Thymus (tissue), 11 donors: Measurements from ENCODE around the gene GIMD1. TPM values are rescaled to one million over a fixed set of nuclear protein-coding genes. Genes with fewer than 3 reads are reported as not detected.

Source experiments
- DNase-seq, 9 donors: peaks; one replicate each; pipeline ENCODE4 v3.0.0-alpha.2; 2013; ENCODE audit warnings: low spot score in 9 of 9, low read depth in 6 of 9, missing footprints in 1 of 9
- H3K27ac ChIP-seq, 2 donors: one replicate each; pipeline ENCODE4 v1.5.1; 2013; ENCODE audit warnings: control low read depth in 1 of 2, low read depth in 1 of 2, low read length in 1 of 2, mild to moderate bottlenecking in 1 of 2, moderate library complexity in 1 of 2
- H3K27me3 ChIP-seq, 2 donors: one replicate each; pipeline ENCODE4 v1.5.1; 2013; ENCODE audit warnings: low read length in 1 of 2; ENCODE audit not compliant: control insufficient read depth in 2 of 2, insufficient read depth in 1 of 2
- H3K36me3 ChIP-seq, 2 donors: one replicate each; pipeline ENCODE4 v1.5.1; 2013; ENCODE audit warnings: low read length in 1 of 2, mild to moderate bottlenecking in 1 of 2, moderate library complexity in 1 of 2; ENCODE audit not compliant: control insufficient read depth in 2 of 2, insufficient read depth in 2 of 2
- H3K4me1 ChIP-seq, 2 donors: one replicate each; pipeline ENCODE4 v1.5.1; 2013; ENCODE audit warnings: low read length in 2 of 2; ENCODE audit not compliant: control insufficient read depth in 2 of 2, insufficient read depth in 2 of 2
- H3K4me3 ChIP-seq, 2 donors: one replicate each; pipeline ENCODE4 v1.5.1; 2013; ENCODE audit warnings: low read length in 2 of 2, control low read depth in 1 of 2, mild to moderate bottlenecking in 1 of 2
- H3K9me3 ChIP-seq, 2 donors: one replicate each; pipeline ENCODE4 v1.5.1; 2013; ENCODE audit warnings: low read length in 1 of 2, mild to moderate bottlenecking in 1 of 2; ENCODE audit not compliant: control insufficient read depth in 2 of 2, insufficient read depth in 1 of 2
- WGBS: extraction: QIAGEN DNeasy Blood & Tissue Kit; methylation state at CpG from one replicate; pipeline ENCODE4 v1.1.7; 2013; 5-methylcytosine and 5-hydroxymethylcytosine counted together
- polyA plus RNA-seq: library from polyadenylated mRNA; stranded (reverse); fragments of 200-250 nt; gene quantifications from one replicate; pipeline ENCODE4 v1.2.3, GENCODE V29; 2013
- total RNA-seq: library from RNA; stranded (reverse); fragments of 120-200 nt; gene quantifications from one replicate; pipeline ENCODE4 v1.2.4, GENCODE V29; 2013
- donor health status: healthy.

Gene GIMD1
- total and polyA plus RNA-seq, 2 donors: 0.07 TPM; not detected in 1

DNA sequence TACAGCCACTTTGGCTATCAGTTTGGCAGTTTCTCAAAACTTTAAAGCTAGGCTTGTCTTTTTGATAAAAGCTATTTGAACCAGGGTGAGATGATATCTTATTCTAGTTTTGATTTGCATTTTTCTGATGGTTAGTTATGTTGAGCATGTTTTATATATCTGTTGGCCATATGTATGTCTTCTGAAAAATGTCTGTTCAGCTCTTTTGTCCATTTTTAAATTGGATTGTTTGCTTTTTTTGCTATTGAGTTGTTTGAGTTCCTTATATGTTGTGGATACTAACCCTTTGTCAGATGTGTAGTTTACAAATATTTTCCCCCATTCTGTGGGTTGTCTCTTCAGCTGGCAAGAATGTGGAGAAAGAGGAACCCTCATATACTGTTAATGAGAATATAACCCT lies 11.6 kb upstream of the GIMD1 start:
- Histone ChIP-seq H3K4me1 (no peaks in the 10 kb centered on the region), H3K9me3 (peaks cover 2 to 5% of the 10 kb centered on the region in 2 donors), H3K4me3 (no peak overlapping the region), H3K27me3 (no peaks in the 10 kb centered on the region), H3K36me3 (no peaks in the 10 kb centered on the region), H3K27ac (no peak overlapping the region)
- no peak for DNase-seq

DNA sequence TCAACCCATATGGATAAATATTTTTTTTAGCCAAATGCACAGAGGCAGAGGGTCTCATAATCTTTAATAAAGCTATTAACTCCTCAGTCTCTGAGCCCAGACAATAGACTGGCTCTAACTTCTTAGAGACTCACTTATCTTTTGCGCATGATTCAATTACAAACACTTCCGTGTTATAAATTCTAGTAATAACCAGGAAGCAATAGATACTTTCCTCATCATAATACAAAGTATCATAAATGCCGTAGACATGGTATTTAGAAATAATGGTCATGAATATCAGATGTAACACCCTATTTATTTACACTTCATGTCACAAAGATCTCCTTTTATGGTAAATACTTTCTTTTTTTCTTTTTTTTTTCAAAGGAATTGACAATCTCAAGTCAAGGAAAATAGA lies 4.4 kb upstream of the GIMD1 start:
- Histone ChIP-seq H3K4me3 (no peak overlapping the region), H3K36me3 (no peaks in the 10 kb centered on the region), H3K9me3 (no peaks in the 10 kb centered on the region), H3K4me1 (no peaks in the 10 kb centered on the region), H3K27me3 (no peaks in the 10 kb centered on the region), H3K27ac (no peak overlapping the region)
- DNase-seq: no peak
- WGBS: 96% methylated on average over 3 of the region's 3 CpGs

DNA sequence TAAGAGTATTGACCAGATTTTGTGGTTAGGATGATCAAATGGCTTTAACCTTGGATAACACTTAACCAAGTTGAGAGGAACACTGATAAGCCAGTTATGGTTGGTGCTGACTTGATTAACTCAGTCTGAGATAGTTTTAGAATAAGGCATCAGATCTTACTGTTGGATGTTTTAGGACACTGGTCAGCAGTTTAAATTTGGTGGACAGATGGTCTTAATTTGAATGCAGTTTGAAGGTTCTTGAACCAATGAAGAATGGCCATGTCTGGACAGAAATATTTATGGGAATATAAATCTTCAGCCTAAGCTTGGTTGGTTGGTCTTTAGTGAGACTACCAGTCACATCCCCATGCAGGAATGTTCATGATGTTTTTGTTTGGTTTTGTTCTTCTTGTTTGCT lies 2.6 kb upstream of the GIMD1 start:
- DNase-seq: no peak
- Histone ChIP-seq H3K27ac (no peak overlapping the region), H3K9me3 (no peaks in the 10 kb centered on the region), H3K4me1 (no peaks in the 10 kb centered on the region), H3K36me3 (no peaks in the 10 kb centered on the region), H3K4me3 (no peak overlapping the region), H3K27me3 (no peaks in the 10 kb centered on the region)

DNA sequence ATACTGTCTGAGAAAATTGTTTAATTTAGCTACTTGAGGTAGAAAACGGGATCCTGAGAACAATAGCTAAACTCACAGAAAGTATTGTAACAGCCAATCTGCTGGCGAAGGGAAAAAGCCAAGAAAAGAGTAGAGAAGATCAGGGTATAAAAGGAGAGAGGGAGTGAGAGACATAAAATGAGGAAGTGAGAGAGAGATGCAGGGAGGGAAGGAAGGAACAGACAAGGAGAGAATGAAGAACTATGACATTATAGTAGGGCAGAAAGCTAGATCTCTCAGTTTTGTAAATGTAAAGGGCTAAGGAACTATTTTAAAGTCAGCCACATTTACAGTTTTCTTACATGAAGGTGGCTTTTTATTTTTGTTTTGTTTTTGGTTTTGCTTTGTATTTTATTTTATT lies 1.6 kb upstream of the GIMD1 start:
- no peaks in the 10 kb centered on the region for H3K27me3 ChIP-seq
- no peak overlapping the region for H3K27ac ChIP-seq
- H3K4me3 ChIP-seq: no peak overlapping the region
- no peaks in the 10 kb centered on the region for H3K9me3 ChIP-seq
- DNase-seq: no peak
- 91% methylated on average over 2 of the region's 2 CpGs for WGBS
- H3K36me3 ChIP-seq: no peaks in the 10 kb centered on the region
- H3K4me1 ChIP-seq: no peaks in the 10 kb centered on the region

DNA sequence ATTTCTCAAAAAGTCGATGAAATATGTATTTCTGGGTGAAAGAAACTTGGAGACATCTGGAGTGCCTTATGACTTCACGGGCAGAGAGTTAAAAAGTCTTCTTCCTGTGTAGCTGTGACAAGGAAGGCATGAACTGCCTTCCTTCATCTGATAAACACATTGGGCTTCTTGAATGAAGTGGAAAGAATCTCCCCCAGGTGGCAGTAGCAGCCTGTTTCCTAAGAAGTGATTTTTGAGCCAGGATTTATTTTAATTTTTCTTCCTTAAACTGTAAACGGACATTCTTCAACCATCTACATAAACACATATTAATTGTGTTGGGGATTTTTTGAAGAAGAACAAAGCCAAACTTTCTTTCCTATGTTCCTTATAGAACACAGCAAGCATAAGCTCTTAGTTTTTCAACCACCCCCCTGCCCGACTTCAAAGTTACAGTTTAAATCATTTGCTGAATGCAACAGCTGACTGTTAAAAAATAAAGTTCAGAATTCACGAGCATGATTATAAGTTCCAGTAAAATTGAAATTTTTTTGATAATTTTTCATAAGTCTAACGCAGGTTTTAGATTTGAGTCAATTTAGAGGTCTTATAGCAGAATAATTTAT lies 980 bp upstream of the GIMD1 start:
- H3K4me3 ChIP-seq: no peak overlapping the region
- no peaks in the 10 kb centered on the region for H3K9me3 ChIP-seq

DNA sequence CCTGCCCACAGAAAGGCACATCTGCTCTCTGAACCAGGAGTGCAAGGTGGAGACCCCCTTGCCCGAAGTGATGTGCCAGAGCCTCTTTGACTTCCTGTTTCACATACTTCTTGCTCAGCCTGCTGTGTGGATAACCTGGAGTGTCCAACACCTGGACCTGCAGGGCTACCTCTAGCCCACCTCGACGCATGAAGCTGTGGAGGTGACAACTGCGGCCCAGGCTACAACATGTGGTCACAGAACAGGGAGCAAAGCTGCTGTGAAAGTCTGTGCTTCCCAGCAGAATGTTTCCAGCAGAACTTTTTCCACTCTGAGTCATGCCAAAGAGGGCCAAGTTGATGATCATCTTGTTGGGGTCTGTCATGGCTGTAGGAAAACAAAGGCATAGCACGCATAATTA lies 1.5 kb downstream of the GIMD1 start:
- WGBS: 95% methylated on average over 5 of the region's 5 CpGs

More for the DNA sequence above, 980 bp upstream of the GIMD1 start:
- peak; percentile 19 to 77 (median 41) for DNase-seq
- WGBS: 33% methylated on average over 6 of the region's 6 CpGs
- Histone ChIP-seq H3K27me3 (no peaks in the 10 kb centered on the region), H3K4me1 (no peaks in the 10 kb centered on the region), H3K27ac (no peak overlapping the region), H3K36me3 (no peaks in the 10 kb centered on the region)

DNA sequence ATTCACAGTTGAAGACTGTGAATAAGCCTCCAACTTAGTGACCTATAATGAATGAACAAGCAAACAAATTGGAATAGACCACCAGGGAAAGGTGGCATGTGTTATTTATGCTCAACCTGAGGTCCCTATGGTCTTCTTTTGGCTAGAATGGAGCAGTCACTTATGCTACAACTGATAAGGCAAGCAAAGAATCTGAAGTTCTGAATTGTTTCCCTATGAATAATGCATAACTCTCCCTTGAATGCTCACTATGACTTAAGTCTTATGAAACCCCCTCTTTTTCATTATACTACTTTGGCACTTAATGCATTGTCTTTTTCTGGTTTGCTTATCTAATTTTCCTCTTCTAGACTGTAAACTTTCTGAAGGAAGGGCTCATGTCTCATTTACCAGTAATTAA lies 2.6 kb downstream of the GIMD1 start:
- no peak overlapping the region for H3K27ac ChIP-seq
- H3K9me3 ChIP-seq: no peaks in the 10 kb centered on the region
- no peaks in the 10 kb centered on the region for H3K36me3 ChIP-seq
- H3K27me3 ChIP-seq: no peaks in the 10 kb centered on the region
- no peak for DNase-seq
- no peak overlapping the region for H3K4me3 ChIP-seq
- H3K4me1 ChIP-seq: no peaks in the 10 kb centered on the region

More for the DNA sequence above, 1.5 kb downstream of the GIMD1 start:
- DNase-seq: no peak
- Histone ChIP-seq H3K27me3 (no peaks in the 10 kb centered on the region), H3K4me3 (no peak overlapping the region), H3K4me1 (no peaks in the 10 kb centered on the region), H3K9me3 (no peaks in the 10 kb centered on the region), H3K36me3 (no peaks in the 10 kb centered on the region), H3K27ac (no peak overlapping the region)

DNA sequence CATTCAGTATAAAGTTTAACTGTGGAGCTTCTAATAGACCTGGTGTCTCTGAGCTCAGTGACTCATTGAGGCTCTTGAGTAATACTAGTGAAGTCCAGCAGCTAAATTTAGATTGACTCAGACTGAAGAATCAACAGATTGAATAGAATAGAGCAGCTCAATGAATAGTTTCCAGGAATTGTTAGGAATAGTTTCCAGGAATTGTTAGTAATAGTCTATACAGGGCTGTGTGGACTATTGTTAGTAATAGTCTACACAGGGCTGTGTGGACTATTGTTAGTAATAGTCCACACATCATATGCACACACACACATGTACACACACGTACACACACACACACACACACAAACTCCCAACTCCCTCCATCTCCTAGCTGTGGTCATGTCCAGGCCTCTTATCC lies 3.0 kb downstream of the GIMD1 start:
- H3K36me3 ChIP-seq: no peaks in the 10 kb centered on the region
- no peak for DNase-seq
- WGBS: 96% methylated on average over 1 of the region's 1 CpG

DNA sequence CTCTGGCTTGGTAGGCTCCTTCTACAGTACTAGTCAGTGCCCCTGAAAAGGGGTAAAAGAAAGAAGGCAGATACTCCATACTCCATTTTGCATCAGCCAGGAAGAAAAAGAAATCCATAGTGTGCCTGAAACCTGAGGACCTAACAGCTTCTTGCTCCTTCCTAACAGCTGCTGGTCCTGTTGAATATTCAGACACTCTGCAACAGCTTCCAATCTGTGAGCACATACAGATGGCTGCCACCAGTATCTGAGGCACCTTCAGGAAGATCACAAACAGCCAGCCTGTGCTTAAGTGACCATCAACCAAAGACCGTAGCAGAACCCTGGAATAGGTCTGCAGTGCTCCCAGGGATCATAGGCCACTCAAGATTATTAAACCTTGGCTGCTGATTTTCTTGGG lies 4.3 kb downstream of the GIMD1 start:
- WGBS: 96% methylated on average over 1 of the region's 1 CpG
- H3K4me1 ChIP-seq: no peaks in the 10 kb centered on the region
- DNase-seq: no peak
- no peak overlapping the region for H3K27ac ChIP-seq
- no peaks in the 10 kb centered on the region for H3K27me3 ChIP-seq
- H3K4me3 ChIP-seq: no peak overlapping the region
- no peaks in the 10 kb centered on the region for H3K9me3 ChIP-seq
- no peaks in the 10 kb centered on the region for H3K36me3 ChIP-seq

More for the DNA sequence above, 3.0 kb downstream of the GIMD1 start:
- H3K4me1 ChIP-seq: no peaks in the 10 kb centered on the region
- H3K4me3 ChIP-seq: no peak overlapping the region
- H3K9me3 ChIP-seq: no peaks in the 10 kb centered on the region
- no peaks in the 10 kb centered on the region for H3K27me3 ChIP-seq
- no peak overlapping the region for H3K27ac ChIP-seq
